Measurements from ENCODE around the gene PURB. TPM values are rescaled to one million over a fixed set of nuclear protein-coding genes. Genes with fewer than 3 reads are reported as not detected.
A peak's percentile ranks its signal among the peaks of the same experiment; 100 is the strongest.

PURB gene
- total and polyA plus RNA-seq, 10 of the 15 experiments (the other 5 are each of a cell fraction or from before 2014, with no cell fraction given), result 0.77 to 18.6 (median 8.9) TPM

GRCh38 chr7:44906965-44907364 is 21.6 kb upstream of the PURB start:
- ChIA-PET POLR2A (interaction anchor here (0.6 kb wide), 1 partner anchor 95 kb away, joined by 3 read pairs; no protein-coding TSS in a partner anchor), CTCF (interaction anchor here (0.7 to 1.1 kb wide), 2 partner anchors 21 to 49 kb away, joined by 4 to 5 read pairs; no protein-coding TSS in a partner anchor), RAD21 (ENCODE audit: unreplicated experiment) (no interaction called here), SMC1A (ENCODE audit: uncharacterized antibody, unreplicated experiment) (interaction anchor here (1.0 to 1.4 kb wide), 2 partner anchors 11 to 13 kb away, joined by 3 read pairs; no protein-coding TSS in a partner anchor)
- DNase-seq (ENCODE audit: low read depth, low spot score) (no peak), ATAC-seq (peak; percentile 77), FAIRE-seq (no peak)
- Histone ChIP-seq H3K27me3 (replicated peaks in 1 of 2; ENCODE audit: control insufficient read depth in 2 of 2, insufficient read depth in 2 of 2, low read length in 1 of 2) (no peaks in the 10 kb centered on the region), H3K27ac (ENCODE audit: control insufficient read depth, insufficient read depth) (no peak overlapping the region), H3K79me2 (ENCODE audit: control insufficient read depth, insufficient read depth, low read length) (no peaks in the 10 kb centered on the region), H4K20me1 (ENCODE audit: control insufficient read depth, insufficient read depth) (no peaks in the 10 kb centered on the region), H3K4me2 (ENCODE audit: control insufficient read depth, insufficient read depth) (no peak overlapping the region), H3K4me1 (ENCODE audit: control insufficient read depth, insufficient read depth, low read length) (no peaks in the 10 kb centered on the region), H2AFZ (ENCODE audit: control insufficient read depth, low read depth, low read length) (no peak overlapping the region), H3K9me3 (replicated peaks; ENCODE audit: control insufficient read depth, insufficient read depth, low read length) (no peaks in the 10 kb centered on the region), H3K4me3 (no peak overlapping the region), H3K36me3 (ENCODE audit: control insufficient read depth in 2 of 2, insufficient read depth in 2 of 2, low read length in 1 of 2) (no peaks in the 10 kb centered on the region), H3K9ac (ENCODE audit: control insufficient read depth, insufficient read depth, low read length) (no peak overlapping the region)
- intact Hi-C loops (cut with micrococcal nuclease; ENCODE audit: unreplicated experiment), result no loop called here
- no TSS peak for BruUV-seq (replicated peaks)
- WGBS (ENCODE audit: insufficient coverage, insufficient replicate concordance, low lambda C conversion rate, missing lambda C conversion rate), result 25% methylated on average over 8 of the region's 8 CpGs
- in situ Hi-C loops (cut with MboI), result no loop called here
- TF ChIP-seq MYB (IDR thresholded peaks at IDR 0.05; ENCODE audit: borderline replicate concordance, low read depth, low read length) (no peak), CREM (IDR thresholded peaks at IDR 0.05; ENCODE audit: low read depth) (no peak), NFIC (IDR thresholded peaks at IDR 0.05; ENCODE audit: low read depth, low read length) (0 out of 2 replicates have a peak, but pooled peaks have one; percentile 27), RUNX3 (IDR thresholded peaks at IDR 0.05; ENCODE audit: low read length) (peak; percentile 56), BCL11A (IDR thresholded peaks at IDR 0.05; ENCODE audit: low read depth, low read length) (peak; percentile 31; the same call in 1 of the 2 replicates), PML (IDR thresholded peaks at IDR 0.05; ENCODE audit: low read length) (no peak), ZBTB11 (CRISPR knock-in tag; IDR thresholded peaks at IDR 0.05) (no peak), SMAD5 (IDR thresholded peaks at IDR 0.05; ENCODE audit: low read depth) (no peak), SMC3 (IDR thresholded peaks at IDR 0.05; ENCODE audit: borderline replicate concordance, low read length) (no peak), RAD21 (IDR thresholded peaks at IDR 0.05; ENCODE audit: insufficient read depth, low read depth, low read length) (no peak), SIN3A (IDR thresholded peaks at IDR 0.05; ENCODE audit: low read depth, low read length) (no peak), BCLAF1 (IDR thresholded peaks at IDR 0.05) (no peak), EGR1 (IDR thresholded peaks at IDR 0.05; ENCODE audit: borderline replicate concordance in 1 of 2, low read depth in 2 of 2, low read length in 2 of 2) (no peak), CEBPB (IDR thresholded peaks at IDR 0.05; ENCODE audit: borderline replicate concordance in 1 of 2, low read depth in 2 of 2, low read length in 2 of 2) (no peak), TBL1XR1 (IDR thresholded peaks at IDR 0.05; ENCODE audit: low read depth, low read length) (no peak), NR2F1 (conservative IDR thresholded peaks at IDR 0.05) (no peak; the same call in 1 of the 2 replicates)
- TF ChIP-seq, protein P1, sequence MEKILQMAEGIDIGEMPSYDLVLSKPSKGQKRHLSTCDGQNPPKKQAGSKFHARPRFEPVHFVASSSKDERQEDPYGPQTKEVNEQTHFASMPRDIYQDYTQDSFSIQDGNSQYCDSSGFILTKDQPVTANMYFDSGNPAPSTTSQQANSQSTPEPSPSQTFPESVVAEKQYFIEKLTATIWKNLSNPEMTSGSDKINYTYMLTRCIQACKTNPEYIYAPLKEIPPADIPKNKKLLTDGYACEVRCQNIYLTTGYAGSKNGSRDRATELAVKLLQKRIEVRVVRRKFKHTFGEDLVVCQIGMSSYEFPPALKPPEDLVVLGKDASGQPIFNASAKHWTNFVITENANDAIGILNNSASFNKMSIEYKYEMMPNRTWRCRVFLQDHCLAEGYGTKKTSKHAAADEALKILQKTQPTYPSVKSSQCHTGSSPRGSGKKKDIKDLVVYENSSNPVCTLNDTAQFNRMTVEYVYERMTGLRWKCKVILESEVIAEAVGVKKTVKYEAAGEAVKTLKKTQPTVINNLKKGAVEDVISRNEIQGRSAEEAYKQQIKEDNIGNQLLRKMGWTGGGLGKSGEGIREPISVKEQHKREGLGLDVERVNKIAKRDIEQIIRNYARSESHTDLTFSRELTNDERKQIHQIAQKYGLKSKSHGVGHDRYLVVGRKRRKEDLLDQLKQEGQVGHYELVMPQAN (conservative IDR thresholded peaks at IDR 0.05), result no peak
